Measurements from ENCODE around the gene KIAA1549. TPM values are rescaled to one million over a fixed set of nuclear protein-coding genes. Genes with fewer than 3 reads are reported as not detected.

KIAA1549 gene
- polyA plus RNA-seq, 1 donor (not counting 4 experiments of a cell fraction or from before 2014, with no cell fraction given) = 1.1 TPM

- Histone ChIP-seq H3K27me3 (ENCODE audit: control insufficient read depth, extremely low read depth, insufficient read depth, low read length) (no peaks in the 10 kb centered on the region), H3K4me2 (ENCODE audit: control insufficient read depth, extremely low read depth, insufficient read depth, low read depth, low read length) (peak overlapping the region; percentile 80), H2AFZ (ENCODE audit: control insufficient read depth, low read length) (no peak overlapping the region), H3K27ac (ENCODE audit: control insufficient read depth, insufficient read depth, low read length) (peak overlapping the region; percentile 91), H4K20me1 (ENCODE audit: control insufficient read depth, extremely low read depth, insufficient read depth, low read length) (no peaks in the 10 kb centered on the region), H3K4me1 (ENCODE audit: control insufficient read depth, extremely low read depth, insufficient read depth, low read length) (peaks cover 24% of the 10 kb centered on the region), H3K36me3 (ENCODE audit: control insufficient read depth in 2 of 2, extremely low read depth in 1 of 2, insufficient read depth in 2 of 2, low read length in 2 of 2) (no peaks in the 10 kb centered on the region), H3K9ac (ENCODE audit: control insufficient read depth, extremely low read depth, insufficient read depth, low read length) (peak overlapping the region; percentile 38), H3K9me1 (ENCODE audit: control insufficient read depth, extremely low read depth, insufficient read depth, low read length) (no peaks in the 10 kb centered on the region), H3K4me3 (ENCODE audit: control insufficient read depth in 2 of 3, extremely low read depth in 1 of 3, insufficient read depth in 2 of 3, low read depth in 1 of 3, low read length in 3 of 3) (peak overlapping the region in 1 of 3 experiments; percentile 34), H3K9me3 (ENCODE audit: control insufficient read depth, low read depth, low read length) (no peaks in the 10 kb centered on the region), H3K79me2 (ENCODE audit: control insufficient read depth, insufficient read depth, low read length) (no peaks in the 10 kb centered on the region)
- TF ChIP-seq CTCF (optimal IDR thresholded peaks at IDR 0.05 in 1 of 3, IDR thresholded peaks at IDR 0.05 in 1 of 3, conservative IDR thresholded peaks at IDR 0.05 in 1 of 3; ENCODE audit: extremely low read depth in 1 of 3, insufficient read depth in 2 of 3, low read length in 3 of 3) = no peak
- no peak for TF ChIP-seq EZH2 (IDR thresholded peaks at IDR 0.05; ENCODE audit: low read length)
- DNase-seq (ENCODE audit: low read depth, low spot score) (peak; percentile 15), FAIRE-seq (peak; percentile 84)
- dilution Hi-C loops (cut with MboI; ENCODE audit: extremely low pct_ligation_motif_present, low sequenced_read_pairs) = no loop called here
Measured at GRCh38 chr7:138935465-138936011, 45.7 kb downstream of the KIAA1549 start.

- no peaks in the 10 kb centered on the region for H3K27me3 ChIP-seq (ENCODE audit: control insufficient read depth, extremely low read depth, insufficient read depth, low read length)
- H3K4me3 ChIP-seq (ENCODE audit: control insufficient read depth in 2 of 3, extremely low read depth in 1 of 3, insufficient read depth in 2 of 3, low read depth in 1 of 3, low read length in 3 of 3) = peak overlapping the region in 2 of 3 experiments; percentile 34 to 49
- H3K9me3 ChIP-seq (ENCODE audit: control insufficient read depth, low read depth, low read length) = no peaks in the 10 kb centered on the region
- TF ChIP-seq CTCF (optimal IDR thresholded peaks at IDR 0.05 in 1 of 3, IDR thresholded peaks at IDR 0.05 in 1 of 3, conservative IDR thresholded peaks at IDR 0.05 in 1 of 3; ENCODE audit: extremely low read depth in 1 of 3, insufficient read depth in 2 of 3, low read length in 3 of 3) (no peak), EZH2 (IDR thresholded peaks at IDR 0.05; ENCODE audit: low read length) (no peak)
- no peaks in the 10 kb centered on the region for H3K79me2 ChIP-seq (ENCODE audit: control insufficient read depth, insufficient read depth, low read length)
- H2AFZ ChIP-seq (ENCODE audit: control insufficient read depth, low read length) = no peak overlapping the region
- no peak for DNase-seq (ENCODE audit: low read depth, low spot score)
- no peaks in the 10 kb centered on the region for H3K36me3 ChIP-seq (ENCODE audit: control insufficient read depth in 2 of 2, extremely low read depth in 1 of 2, insufficient read depth in 2 of 2, low read length in 2 of 2)
- peak overlapping the region; percentile 80 for H3K4me2 ChIP-seq (ENCODE audit: control insufficient read depth, extremely low read depth, insufficient read depth, low read depth, low read length)
- no peaks in the 10 kb centered on the region for H3K9me1 ChIP-seq (ENCODE audit: control insufficient read depth, extremely low read depth, insufficient read depth, low read length)
- H3K4me1 ChIP-seq (ENCODE audit: control insufficient read depth, extremely low read depth, insufficient read depth, low read length) = peaks cover 24% of the 10 kb centered on the region
- no peaks in the 10 kb centered on the region for H4K20me1 ChIP-seq (ENCODE audit: control insufficient read depth, extremely low read depth, insufficient read depth, low read length)
- dilution Hi-C loops (cut with MboI; ENCODE audit: extremely low pct_ligation_motif_present, low sequenced_read_pairs) = no loop called here
- peak overlapping the region; percentile 38 for H3K9ac ChIP-seq (ENCODE audit: control insufficient read depth, extremely low read depth, insufficient read depth, low read length)
- no peak for FAIRE-seq
- H3K27ac ChIP-seq (ENCODE audit: control insufficient read depth, insufficient read depth, low read length) = peak overlapping the region; percentile 91
Measured at GRCh38 chr7:138934861-138935260, 46.3 kb downstream of the KIAA1549 start.

Data from keratinocyte (primary cell).